AG20443 (cell line): ENCODE data around the gene RASL10A.

Experiments used
- DNase-seq: peaks from one replicate; pipeline ENCODE4 v3.0.0; 2012; ENCODE audit warnings: low spot score, mixed read lengths

RASL10A gene

DNA sequence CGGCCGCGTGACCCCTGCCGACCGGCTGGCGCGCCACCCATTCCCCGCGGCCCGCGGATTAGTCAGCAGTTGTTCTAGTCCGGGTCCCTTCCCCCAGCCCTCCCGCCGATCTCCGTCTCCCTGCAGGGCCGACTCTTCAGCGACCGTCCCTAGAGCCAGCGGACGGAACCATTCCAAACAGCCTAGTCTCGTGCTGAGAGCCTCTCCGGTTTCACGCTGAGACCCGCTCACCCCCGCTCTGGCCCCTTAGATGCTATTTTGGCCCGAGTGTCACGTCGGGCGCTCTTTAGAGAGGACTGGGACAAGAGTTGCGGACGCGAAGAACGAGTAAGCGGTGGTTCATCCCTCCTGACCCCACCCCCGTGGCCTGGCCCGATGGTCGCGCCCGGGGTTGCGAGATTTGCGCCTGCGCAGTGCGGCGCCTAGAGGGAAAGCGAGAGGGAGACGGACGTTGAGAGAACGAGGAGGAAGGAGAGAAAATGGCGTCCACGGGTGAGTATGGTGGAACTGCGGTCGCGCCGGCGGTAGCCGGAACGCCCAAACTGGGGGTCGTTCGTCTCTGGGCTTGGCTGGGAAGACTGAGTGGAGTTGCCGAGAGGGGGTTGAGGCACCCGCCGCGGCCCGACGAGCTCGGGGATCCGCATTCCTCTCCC, 47.5 kb downstream of the RASL10A start, which contains the start of the genes EWSR1 and RHBDD3:
Gene EWSR1, plus strand, starts transcription at position 411 of the 653 bp plus-strand sequence. Its CDS starts 69 bp downstream, at position 480.
Gene RHBDD3, minus strand, starts transcription at position 124 of the 653 bp plus-strand sequence. CDS start 2,355 bp downstream, outside the sequence.
- DNase-seq: peak; percentile 97

DNA sequence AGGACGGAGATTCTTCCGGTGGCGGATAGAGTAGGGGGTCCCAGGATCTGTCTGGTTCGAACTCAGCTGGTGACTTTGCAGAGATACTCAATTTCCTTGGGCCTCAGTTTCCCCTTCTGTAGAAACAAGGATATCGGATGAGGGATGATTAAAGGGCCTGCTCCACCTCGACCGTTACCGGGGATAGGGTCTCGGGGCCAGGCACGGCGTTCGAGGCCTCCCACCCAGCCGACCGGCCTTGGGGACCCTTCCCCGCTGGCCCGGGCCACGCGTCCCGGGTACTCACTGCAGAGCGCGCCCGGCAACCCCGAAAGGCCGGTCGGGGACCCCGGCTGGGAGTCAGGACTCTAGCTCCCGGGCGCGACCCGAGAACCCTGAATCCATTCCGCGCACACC, 48.0 kb downstream of the RASL10A start:
- DNase-seq: no peak

DNA sequence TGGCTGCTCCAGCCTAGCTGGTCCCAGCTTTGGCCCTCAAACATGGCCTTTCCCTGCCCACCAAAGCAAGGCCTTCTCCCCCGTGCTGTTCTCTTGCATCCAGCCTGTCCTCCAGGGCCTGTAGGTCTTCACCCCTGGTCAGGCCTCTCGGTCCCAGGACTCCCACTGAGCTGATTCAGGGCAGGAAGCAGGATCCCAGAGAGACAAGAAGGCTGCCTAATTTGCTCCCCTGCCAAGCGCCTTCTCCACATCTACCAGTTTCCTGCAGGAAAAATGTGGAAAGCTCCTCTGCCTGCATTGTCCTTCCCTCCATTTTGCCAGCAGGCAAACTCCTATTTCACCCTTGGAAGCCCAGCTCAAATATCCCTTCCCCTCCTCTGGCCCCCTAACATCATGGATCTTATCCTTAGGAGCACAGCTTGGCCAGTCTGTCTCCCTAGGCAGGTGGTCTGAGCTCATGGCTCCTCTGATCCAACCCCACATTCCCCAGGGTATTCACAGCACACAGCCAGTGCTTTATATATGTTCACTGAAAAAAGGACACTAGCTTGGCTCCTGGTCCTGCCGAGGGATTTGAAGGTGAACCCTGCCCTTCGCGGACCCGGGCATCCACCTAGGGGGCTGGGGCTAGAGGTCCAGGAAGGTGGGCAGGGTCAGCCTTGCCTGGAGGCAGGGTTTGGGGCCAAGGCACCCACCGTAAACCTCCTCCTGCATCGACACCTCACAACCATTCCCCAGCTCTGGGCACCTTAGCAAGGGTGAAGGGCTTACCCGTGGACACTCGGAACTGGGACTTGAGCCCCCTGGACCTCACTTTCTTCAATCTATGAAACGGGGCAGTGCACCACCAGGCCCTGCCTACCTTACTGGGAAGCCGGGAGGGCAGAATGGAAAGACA, 48.7 kb downstream of the RASL10A start:
- no peak for DNase-seq

DNA sequence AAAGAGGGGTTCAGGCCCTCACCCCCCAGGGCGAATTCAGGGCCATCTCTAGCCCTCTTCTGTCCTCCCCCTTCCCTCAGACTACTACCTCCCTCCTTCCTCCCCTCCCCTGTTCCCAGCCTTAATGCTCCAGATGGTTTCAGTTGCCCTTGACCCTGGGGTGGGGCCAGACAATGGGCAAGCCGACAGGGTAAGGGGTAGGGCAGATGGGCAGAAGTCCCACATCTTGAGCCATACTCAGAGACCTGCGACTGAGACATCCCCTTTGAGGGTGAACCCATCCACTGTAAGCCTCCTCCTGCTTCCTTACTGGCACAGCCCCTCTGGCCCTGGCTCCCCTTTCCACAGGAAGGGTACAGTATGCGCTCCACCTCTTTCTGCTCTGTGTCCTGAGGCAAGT, 49.6 kb downstream of the RASL10A start:
- DNase-seq: no peak

- DNase-seq: no peak
Observed at GRCh38 chr22:29265305-29265704, 50.2 kb downstream of the RASL10A start.

DNA sequence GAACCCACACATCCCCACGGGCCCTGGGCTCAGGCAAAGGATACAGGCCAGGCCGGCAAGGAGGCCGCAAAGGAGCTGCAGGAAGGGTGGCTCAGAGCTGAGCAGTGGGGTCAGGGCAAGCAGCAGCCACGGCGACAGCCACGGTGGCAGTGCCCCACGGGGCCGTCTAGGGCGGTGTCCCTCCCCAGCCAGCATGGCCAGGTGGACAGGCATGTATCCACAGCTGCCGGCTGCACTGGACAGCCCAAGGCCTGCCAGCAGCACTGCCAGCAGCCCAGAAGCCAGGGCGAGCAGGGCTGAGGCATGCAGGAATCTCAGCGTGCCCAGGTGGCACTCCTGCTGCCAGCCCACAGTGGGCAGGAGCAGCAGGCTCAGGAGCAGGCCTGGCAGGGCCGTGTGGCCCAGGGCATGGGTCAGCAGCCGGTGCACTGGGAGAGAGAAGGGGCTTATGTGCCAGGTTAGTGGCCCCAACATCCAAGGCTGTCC, 51.7 kb downstream of the RASL10A start:
- no peak for DNase-seq
